Measurements from ENCODE around the gene DNAJB1.

DNA sequence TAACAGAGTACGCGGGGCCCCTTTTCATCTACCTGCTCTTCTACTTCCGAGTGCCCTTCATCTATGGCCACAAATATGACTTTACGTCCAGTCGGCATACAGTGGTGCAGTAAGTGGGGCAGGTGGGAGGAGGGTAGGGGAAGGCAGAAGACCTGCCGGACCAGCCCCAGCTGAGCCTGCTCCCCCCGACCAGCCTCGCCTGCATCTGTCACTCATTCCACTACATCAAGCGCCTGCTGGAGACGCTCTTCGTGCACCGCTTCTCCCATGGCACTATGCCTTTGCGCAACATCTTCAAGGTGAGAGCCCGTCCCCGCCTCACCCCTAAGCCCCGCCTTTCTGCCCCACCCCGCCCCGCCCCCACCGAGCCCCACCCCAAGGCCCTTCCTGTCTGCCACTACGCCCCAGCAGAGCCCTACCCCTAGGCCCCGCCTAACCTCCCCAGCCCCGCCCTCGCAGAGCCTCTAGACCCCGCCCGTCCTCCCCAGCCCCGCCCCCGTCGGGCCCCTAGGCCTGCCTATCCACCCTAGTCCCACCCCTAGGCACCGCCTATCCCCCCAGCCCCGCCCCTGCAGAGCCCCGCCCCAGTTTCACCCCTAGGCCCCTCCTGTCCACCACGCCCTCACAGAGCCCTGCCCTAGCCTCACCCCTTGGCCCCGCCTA is 45.9 kb upstream of the DNAJB1 start:
- TF ChIP-seq, protein P1, sequence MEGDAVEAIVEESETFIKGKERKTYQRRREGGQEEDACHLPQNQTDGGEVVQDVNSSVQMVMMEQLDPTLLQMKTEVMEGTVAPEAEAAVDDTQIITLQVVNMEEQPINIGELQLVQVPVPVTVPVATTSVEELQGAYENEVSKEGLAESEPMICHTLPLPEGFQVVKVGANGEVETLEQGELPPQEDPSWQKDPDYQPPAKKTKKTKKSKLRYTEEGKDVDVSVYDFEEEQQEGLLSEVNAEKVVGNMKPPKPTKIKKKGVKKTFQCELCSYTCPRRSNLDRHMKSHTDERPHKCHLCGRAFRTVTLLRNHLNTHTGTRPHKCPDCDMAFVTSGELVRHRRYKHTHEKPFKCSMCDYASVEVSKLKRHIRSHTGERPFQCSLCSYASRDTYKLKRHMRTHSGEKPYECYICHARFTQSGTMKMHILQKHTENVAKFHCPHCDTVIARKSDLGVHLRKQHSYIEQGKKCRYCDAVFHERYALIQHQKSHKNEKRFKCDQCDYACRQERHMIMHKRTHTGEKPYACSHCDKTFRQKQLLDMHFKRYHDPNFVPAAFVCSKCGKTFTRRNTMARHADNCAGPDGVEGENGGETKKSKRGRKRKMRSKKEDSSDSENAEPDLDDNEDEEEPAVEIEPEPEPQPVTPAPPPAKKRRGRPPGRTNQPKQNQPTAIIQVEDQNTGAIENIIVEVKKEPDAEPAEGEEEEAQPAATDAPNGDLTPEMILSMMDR (IDR thresholded peaks at IDR 0.05): no peak
- TF ChIP-seq POLR2AphosphoS5 (IDR thresholded peaks at IDR 0.05; ENCODE audit: low read depth, low read length) (no peak), TCF7L2 (IDR thresholded peaks at IDR 0.05; ENCODE audit: low read depth, low read length) (no peak), SIN3A (IDR thresholded peaks at IDR 0.05; ENCODE audit: borderline replicate concordance, insufficient read depth, low read depth, low read length) (no peak)
- TF ChIP-seq, protein P2, sequence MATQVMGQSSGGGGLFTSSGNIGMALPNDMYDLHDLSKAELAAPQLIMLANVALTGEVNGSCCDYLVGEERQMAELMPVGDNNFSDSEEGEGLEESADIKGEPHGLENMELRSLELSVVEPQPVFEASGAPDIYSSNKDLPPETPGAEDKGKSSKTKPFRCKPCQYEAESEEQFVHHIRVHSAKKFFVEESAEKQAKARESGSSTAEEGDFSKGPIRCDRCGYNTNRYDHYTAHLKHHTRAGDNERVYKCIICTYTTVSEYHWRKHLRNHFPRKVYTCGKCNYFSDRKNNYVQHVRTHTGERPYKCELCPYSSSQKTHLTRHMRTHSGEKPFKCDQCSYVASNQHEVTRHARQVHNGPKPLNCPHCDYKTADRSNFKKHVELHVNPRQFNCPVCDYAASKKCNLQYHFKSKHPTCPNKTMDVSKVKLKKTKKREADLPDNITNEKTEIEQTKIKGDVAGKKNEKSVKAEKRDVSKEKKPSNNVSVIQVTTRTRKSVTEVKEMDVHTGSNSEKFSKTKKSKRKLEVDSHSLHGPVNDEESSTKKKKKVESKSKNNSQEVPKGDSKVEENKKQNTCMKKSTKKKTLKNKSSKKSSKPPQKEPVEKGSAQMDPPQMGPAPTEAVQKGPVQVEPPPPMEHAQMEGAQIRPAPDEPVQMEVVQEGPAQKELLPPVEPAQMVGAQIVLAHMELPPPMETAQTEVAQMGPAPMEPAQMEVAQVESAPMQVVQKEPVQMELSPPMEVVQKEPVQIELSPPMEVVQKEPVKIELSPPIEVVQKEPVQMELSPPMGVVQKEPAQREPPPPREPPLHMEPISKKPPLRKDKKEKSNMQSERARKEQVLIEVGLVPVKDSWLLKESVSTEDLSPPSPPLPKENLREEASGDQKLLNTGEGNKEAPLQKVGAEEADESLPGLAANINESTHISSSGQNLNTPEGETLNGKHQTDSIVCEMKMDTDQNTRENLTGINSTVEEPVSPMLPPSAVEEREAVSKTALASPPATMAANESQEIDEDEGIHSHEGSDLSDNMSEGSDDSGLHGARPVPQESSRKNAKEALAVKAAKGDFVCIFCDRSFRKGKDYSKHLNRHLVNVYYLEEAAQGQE (IDR thresholded peaks at IDR 0.05; ENCODE audit: insufficient read depth in 1 of 2, low read depth in 2 of 2, low read length in 1 of 2): no peak

Measured in Panc1 (cell line).